Nephron progenitor cell (in vitro differentiated cells): ENCODE results near the gene MYO5B.

Experiments used
- DNase-seq: peaks from one replicate; pipeline ENCODE4 v3.0.0; 2021
- H3K27ac Mint-ChIP-seq: 2 replicates; pipeline ENCODE4 v1.8.0; 2021; ENCODE audit warnings: mild to moderate bottlenecking, moderate library complexity, mixed read lengths
- H3K27me3 Mint-ChIP-seq: 2 replicates; pipeline ENCODE4 v1.8.0; 2021; ENCODE audit warnings: mild to moderate bottlenecking, low read depth, mixed read lengths; ENCODE audit not compliant: poor library complexity
- H3K36me3 Mint-ChIP-seq: 2 replicates; pipeline ENCODE4 v1.8.0; 2021; ENCODE audit warnings: low read depth, mixed read lengths
- H3K4me1 Mint-ChIP-seq: 2 replicates; pipeline ENCODE4 v1.8.0; 2021; ENCODE audit warnings: mixed read lengths
- H3K4me3 Mint-ChIP-seq: 2 replicates; pipeline ENCODE4 v1.8.0; 2021; ENCODE audit warnings: mild to moderate bottlenecking, moderate library complexity, mixed read lengths
- H3K9me3 Mint-ChIP-seq: 2 replicates; pipeline ENCODE4 v1.8.0; 2021; ENCODE audit warnings: mild to moderate bottlenecking, moderate library complexity, mixed read lengths
- CTCF ChIP-seq: fragments of 200-600 bp; sonication (generic); IDR thresholded peaks from 2 replicates; pipeline ENCODE4 v1.5.0; 2021; ENCODE audit warnings: antibody characterized with exemption

The MYO5B gene

GRCh38 chr18:50131591-50131990 lies 63.4 kb downstream of the MYO5B start:
- Mint-ChIP-seq H3K27me3 (peaks cover 89% of the 10 kb centered on the region), H3K4me3 (no peak overlapping the region), H3K36me3 (no peaks in the 10 kb centered on the region), H3K4me1 (peaks cover 5% of the 10 kb centered on the region), H3K9me3 (no peaks in the 10 kb centered on the region), H3K27ac (no peak overlapping the region)
- TF ChIP-seq CTCF = no peak
- DNase-seq = no peak

GRCh38 chr18:50128506-50129271 lies 66.3 kb downstream of the MYO5B start:
- no peak overlapping the region for H3K4me3 Mint-ChIP-seq
- no peak for DNase-seq
- H3K4me1 Mint-ChIP-seq = peaks cover 5% of the 10 kb centered on the region
- no peaks in the 10 kb centered on the region for H3K36me3 Mint-ChIP-seq
- no peaks in the 10 kb centered on the region for H3K9me3 Mint-ChIP-seq
- H3K27me3 Mint-ChIP-seq = peaks cover 93% of the 10 kb centered on the region
- no peak for TF ChIP-seq CTCF
- H3K27ac Mint-ChIP-seq = no peak overlapping the region

GRCh38 chr18:50127516-50128210 lies 67.3 kb downstream of the MYO5B start:
- H3K4me3 Mint-ChIP-seq = no peak overlapping the region
- no peak overlapping the region for H3K27ac Mint-ChIP-seq

GRCh38 chr18:50126471-50126870 lies 68.5 kb downstream of the MYO5B start:
- H3K27me3 Mint-ChIP-seq = peaks cover 85% of the 10 kb centered on the region
- H3K27ac Mint-ChIP-seq = no peak overlapping the region
- H3K36me3 Mint-ChIP-seq = no peaks in the 10 kb centered on the region
- H3K9me3 Mint-ChIP-seq = no peaks in the 10 kb centered on the region
- peaks cover 5% of the 10 kb centered on the region for H3K4me1 Mint-ChIP-seq
- H3K4me3 Mint-ChIP-seq = no peak overlapping the region
- no peak for TF ChIP-seq CTCF
- DNase-seq = no peak

More at GRCh38 chr18:50127516-50128210, 67.3 kb downstream of the MYO5B start:
- peaks cover 91% of the 10 kb centered on the region for H3K27me3 Mint-ChIP-seq
- TF ChIP-seq CTCF = no peak
- peaks cover 5% of the 10 kb centered on the region for H3K4me1 Mint-ChIP-seq
- H3K36me3 Mint-ChIP-seq = no peaks in the 10 kb centered on the region
- DNase-seq = no peak
- H3K9me3 Mint-ChIP-seq = no peaks in the 10 kb centered on the region

- no peak for DNase-seq
- Mint-ChIP-seq H3K4me1 (no peaks in the 10 kb centered on the region), H3K4me3 (no peak overlapping the region), H3K27ac (no peak overlapping the region), H3K36me3 (no peaks in the 10 kb centered on the region), H3K9me3 (no peaks in the 10 kb centered on the region), H3K27me3 (peaks cover 85% of the 10 kb centered on the region)
- TF ChIP-seq CTCF = no peak
Observed at GRCh38 chr18:50125456-50125855, 69.5 kb downstream of the MYO5B start.
